GM18498 (cell line): ENCODE measurements around the gene TCHP.
"Not testable (repeated sequence)": the region's sequence is repeated elsewhere in the genome, so short reads cannot be mapped to it uniquely, and the experiment has no call there.

ENCODE experiments used
- ATAC-seq: cut with Tn5 transposase; IDR thresholded peaks from one replicate; pipeline ENCODE4 v1.9.1; 2021; ENCODE audit warnings: mild to moderate bottlenecking, moderate library complexity; ENCODE audit not compliant: unreplicated experiment

TCHP gene

GRCh38 chr12:109879351-109880042, 20.6 kb upstream of the TCHP start:
- ATAC-seq: no peak

- ATAC-seq: peak; percentile 95
These were observed 19.8 kb upstream of the TCHP start, which contains the start of gene GLTP for GRCh38 chr12:109880043-109880931. GLTP (minus strand) TSS chr12:109880541; CDS start chr12:109880374, 167 bp downstream.

GRCh38 chr12:109880938-109881337, 19.1 kb upstream of the TCHP start:
- no peak for ATAC-seq

DNA sequence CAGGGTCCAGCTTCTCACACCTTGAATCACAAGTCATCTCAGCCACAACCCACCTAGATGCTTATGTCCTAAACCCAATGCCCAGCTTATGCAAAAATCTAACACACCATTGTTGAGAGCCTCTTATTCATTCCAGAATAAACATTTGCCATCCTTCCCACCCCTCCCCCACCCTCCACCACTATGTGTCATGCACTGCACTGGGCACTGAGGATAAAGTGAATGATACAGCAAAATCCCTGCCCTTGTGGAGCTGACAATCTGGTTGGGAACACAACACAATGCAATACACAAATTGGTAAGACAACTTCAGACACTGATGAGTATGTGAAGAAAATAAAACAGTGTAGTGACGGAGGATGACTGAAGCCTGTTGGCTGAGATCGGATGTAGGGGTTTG, 18.3 kb upstream of the TCHP start:
- no peak for ATAC-seq

- ATAC-seq: no peak
These were observed 16.6 kb upstream of the TCHP start for GRCh38 chr12:109883461-109883860.

DNA sequence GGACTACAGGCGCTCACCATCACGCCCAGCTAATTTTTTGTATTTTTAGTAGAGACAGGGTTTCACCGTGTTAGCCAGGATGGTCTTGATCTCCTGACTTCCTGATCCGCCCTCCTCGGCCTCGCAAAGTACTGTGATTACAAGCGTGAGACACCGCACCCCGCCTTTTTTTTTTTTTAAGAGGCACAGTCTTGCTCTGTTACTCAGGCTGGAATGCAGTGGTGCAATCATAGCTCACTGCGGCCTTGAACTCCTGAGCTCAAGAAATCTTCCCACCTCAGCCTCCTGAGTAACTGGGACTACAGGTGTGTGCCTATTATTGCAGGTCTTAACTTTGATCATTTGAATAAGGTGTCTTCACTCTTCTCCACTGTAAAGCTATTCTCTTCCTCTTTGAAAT, 14.5 kb upstream of the TCHP start:
- no peak for ATAC-seq

DNA sequence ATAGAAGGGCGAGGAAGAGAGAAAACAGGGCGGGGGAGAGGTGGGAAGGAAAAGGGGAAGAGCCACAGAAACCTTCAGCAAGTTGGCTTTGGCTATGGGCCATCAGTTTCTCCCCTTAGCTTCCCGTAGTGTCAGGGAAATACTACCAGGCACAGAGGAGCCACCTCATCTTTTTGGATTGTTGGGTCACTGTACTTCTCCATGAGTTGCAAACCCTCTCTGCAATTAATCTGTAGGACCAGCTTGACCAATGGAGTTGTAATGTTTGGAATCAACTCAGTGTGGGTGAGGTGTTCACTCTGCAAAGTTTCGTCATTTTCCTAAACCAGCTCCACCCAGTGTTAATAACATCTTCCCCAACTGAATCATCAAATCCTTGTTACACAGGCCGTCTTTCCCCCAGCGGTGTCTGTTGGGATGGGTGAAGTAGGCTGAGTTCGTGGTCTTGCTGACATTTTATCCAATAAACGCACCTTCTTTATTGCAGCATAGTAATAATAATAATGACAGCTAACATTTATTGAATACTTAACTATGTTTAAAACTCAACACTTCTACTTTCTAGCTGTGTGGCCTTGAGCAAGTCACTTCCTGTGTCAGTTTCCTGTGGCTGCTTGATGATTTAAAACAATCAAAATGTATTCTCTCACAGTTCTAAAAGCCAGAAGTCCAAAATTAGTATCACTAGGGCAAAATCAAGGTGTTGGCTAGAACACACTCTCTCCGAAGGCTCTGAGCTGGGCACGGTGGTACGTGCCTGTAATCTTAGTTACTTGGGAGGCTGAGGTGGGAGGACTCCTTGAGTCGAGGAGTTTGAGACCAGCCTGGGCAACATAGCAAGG, 11.7 kb upstream of the TCHP start:
- peak; percentile 46 for ATAC-seq

GRCh38 chr12:109890620-109891170, 9.4 kb upstream of the TCHP start:
- ATAC-seq: no peak

GRCh38 chr12:109891731-109892130, 8.3 kb upstream of the TCHP start:
- not testable (repeated sequence) for ATAC-seq

DNA sequence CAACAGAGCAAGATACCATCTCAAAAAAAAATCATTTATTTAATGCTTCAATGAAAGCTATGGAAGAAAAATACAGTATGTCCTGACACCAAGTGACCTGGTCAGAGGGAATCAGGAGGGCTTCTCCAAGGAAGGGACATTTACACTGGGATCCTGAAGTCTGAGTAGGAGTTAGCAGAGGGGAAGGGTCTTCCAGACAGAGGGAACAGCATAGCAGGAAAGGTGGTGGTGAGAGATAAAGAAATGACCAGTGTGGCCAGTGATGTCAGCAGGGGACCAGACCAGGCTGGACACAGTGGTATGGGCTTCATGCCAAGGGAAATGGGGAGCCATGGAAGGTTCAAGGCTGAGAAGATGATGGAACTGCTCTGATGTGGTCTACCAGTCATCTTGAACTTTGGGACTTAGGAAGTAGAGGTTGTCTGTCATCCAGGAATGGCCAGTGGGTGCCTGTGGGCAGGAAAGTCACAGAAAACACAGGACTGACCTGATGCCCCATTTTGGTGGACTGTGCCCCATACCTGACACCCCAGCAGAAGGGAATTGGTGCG, 7.8 kb upstream of the TCHP start:
- ATAC-seq: no peak

DNA sequence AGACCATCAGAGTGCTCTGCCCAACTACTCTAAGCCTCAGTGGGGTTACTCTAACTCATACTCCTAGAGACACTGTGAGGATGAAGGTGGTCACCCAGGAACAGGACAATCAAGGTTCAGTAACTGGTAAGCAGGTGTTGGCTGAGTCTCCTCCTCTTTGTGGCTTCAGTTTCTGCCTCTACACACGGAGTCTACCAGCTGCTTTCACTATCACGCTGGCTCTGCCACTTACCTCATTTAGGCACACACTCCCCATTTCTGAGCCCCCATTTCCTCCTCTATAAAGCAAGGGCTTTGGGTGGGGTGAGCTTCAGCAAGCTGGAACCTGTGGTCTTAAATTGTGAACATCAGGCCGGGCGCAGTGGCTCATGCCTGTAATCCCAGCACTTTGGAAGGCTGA, 7.3 kb upstream of the TCHP start:
- peak; percentile 71 for ATAC-seq

DNA sequence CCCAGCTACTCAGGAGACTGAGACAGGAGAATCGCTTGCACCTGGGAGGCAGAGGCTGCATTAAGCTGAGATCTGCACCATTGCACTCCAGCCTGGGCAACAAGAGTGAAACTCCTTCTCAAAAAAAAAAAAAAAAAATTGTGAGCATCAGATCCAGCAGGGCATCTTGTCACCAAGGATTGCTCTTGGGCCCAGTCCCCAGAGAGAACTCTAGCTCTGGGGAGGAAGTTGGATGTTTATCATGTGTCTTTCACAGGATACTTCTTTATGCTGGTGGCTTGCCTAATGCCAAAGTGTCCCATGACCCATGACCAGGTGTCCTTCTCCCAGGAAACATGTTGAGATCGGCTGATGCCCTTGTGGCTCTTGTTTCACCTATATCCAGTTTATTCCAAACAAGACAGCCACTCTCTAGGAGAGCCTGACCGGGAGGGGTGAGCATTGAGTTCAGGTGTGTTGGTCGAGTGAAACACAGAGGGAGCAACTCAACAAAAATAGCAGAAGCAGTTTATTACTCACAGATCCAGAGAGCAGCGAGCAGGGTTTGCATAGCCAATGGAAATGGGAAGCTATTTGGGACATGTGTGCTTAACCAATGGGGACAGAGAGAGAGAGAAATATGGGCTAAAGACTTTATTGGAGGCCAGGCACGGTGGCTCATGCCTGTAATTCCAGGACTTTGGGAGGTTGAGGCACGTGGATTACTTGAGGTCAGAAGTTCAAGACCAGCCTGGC, 6.6 kb upstream of the TCHP start:
- ATAC-seq: no peak

DNA sequence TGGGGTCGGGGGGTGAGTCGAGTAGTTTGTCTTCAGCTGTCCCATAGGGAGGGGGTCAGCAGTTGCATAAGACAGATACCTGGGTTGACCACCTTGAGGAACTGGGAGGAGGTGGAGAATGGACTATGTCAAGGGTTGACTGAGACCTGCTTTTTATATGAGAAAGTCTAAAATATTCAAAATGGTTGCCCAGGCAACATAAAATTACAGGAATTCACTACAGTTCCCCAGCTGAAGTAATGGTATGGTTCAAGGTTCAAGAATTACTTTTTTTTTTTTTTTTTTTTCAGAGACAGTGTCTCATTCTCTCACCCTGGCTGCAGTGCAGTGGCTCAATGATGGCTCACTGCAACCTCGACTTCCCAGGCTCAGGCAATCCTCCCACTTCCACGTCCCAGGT, 5.1 kb upstream of the TCHP start:
- no peak for ATAC-seq

GRCh38 chr12:109896188-109896587, 3.9 kb upstream of the TCHP start:
- ATAC-seq: no peak

DNA sequence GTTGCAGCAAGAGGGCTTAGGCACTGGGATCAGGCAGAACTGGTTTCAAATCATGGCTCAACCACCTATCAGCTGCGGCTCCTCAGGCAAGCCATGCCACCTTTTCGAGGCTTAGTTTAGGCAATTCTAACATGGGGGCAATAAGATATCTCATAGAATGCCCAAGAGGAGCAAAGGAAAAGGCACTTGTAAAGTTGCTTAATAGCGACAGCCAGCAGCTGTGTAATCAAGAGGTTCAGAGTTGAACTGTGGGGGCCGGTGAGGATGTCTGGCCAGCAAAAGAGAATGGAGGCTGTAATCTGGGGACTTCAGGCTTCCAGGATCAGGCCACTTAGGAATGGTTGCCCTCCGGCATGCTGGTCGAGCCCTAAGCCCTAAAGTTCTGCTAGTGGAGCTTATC, 3.0 kb upstream of the TCHP start:
- no peak for ATAC-seq

- not testable (repeated sequence) for ATAC-seq
These were observed 729 bp upstream of the TCHP start for GRCh38 chr12:109899345-109899744.

DNA sequence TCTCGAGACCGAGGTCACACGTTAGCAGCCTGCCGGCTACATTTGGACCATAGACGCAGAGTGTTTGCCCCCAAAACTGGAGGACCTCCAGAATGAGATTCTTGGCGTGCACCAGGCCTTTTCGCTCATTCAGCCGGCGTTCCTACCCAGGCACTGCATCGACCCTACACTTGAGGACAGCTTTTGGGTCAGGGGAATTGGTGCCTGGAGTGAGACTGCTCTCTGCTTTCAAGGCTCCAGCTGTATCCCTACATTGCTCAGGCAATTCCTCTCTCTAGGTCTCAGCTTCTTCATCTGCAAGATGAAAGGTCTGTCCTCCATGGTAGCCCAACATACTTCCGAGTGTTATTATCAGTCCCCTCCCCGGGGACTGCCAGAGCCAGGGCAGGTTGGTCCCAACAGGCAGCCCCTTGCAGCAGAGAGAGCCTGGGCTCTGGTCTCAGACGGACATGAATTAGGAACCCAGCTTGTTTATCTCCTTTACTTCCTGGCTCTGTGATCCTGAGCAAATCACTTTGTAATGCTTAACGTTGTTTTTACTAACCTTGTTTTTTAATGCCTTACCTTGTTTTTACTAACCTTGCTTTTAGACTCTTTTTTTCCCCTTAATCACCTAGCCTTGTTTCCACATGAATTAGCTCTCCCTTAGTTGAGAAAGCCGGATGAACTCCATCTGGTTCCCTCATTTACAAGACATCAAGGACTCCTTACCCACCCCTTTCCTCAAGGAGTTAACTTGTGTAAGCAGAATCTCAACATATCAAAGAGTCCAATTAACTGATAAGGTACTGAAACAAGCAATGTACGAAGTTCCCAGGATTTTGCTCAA, 892 bp downstream of the TCHP start:
- ATAC-seq: peak; percentile 6

DNA sequence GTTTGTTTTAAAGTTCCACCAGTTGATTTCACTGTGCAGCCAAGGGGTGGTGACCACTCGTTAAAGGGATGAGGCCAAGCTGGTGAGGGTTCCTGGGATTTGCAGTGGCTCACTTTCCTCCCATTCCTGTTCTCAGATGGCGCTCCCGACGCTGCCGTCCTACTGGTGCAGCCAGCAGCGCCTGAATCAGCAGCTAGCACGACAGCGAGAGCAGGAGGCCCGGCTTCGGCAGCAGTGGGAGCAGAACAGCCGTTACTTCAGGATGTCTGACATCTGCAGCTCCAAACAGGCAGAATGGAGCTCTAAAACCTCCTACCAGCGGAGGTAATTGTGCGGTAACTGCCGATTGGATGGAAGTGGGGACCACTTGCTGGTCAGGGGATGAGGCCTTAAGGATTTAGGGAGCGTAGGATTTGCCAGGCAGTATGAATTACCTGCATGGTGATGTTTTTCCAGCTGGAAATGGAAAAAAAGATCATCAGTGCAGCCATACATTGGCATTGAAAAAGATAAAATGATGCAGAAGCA, 2.9 kb downstream of the TCHP start:
- ATAC-seq: no peak

GRCh38 chr12:109905301-109905700, 5.2 kb downstream of the TCHP start:
- no peak for ATAC-seq
